Eye (tissue), 1 donor: Measurements from ENCODE around the gene UBALD2.
"Not testable (repeated sequence)": the region's sequence is repeated elsewhere in the genome, so short reads cannot be mapped to it uniquely, and the experiment has no call there.

ENCODE experiments used
- DNase-seq: peaks from one replicate; pipeline ENCODE4 v3.0.0-alpha.2; 2015

The UBALD2 gene

GRCh38 chr17:76278268-76278908 is 13.2 kb downstream of the UBALD2 start:
- DNase-seq, result no peak

GRCh38 chr17:76278952-76279741 is 14.0 kb downstream of the UBALD2 start:
- peak; percentile 93 for DNase-seq

- no peak for DNase-seq
Observed at GRCh38 chr17:76279742-76280287, 14.7 kb downstream of the UBALD2 start.

GRCh38 chr17:76280650-76281049 is 15.5 kb downstream of the UBALD2 start:
- DNase-seq, result no peak

- DNase-seq, result no peak
Observed at GRCh38 chr17:76281573-76282371, 16.6 kb downstream of the UBALD2 start.

- no peak for DNase-seq
Observed at GRCh38 chr17:76292567-76292966, 27.4 kb downstream of the UBALD2 start.

GRCh38 chr17:76293106-76293505 is 28.0 kb downstream of the UBALD2 start:
- no peak for DNase-seq

GRCh38 chr17:76296186-76296585 is 31.0 kb downstream of the UBALD2 start:
- DNase-seq, result no peak

GRCh38 chr17:76296889-76297288 is 31.7 kb downstream of the UBALD2 start:
- DNase-seq, result no peak

- no peak for DNase-seq
Observed at GRCh38 chr17:76297436-76297835, 32.3 kb downstream of the UBALD2 start.

GRCh38 chr17:76304226-76305134 is 39.3 kb downstream of the UBALD2 start:
- DNase-seq, result peak; percentile 27

GRCh38 chr17:76305135-76305454 is 39.9 kb downstream of the UBALD2 start:
- not testable (repeated sequence) for DNase-seq

GRCh38 chr17:76307299-76307965 is 42.3 kb downstream of the UBALD2 start:
- no peak for DNase-seq

- DNase-seq, result no peak
Observed at GRCh38 chr17:76307966-76308338, 42.8 kb downstream of the UBALD2 start, which contains the start of gene QRICH2. QRICH2 (minus strand) TSS chr17:76308276; CDS start chr17:76307998, 278 bp downstream.

- DNase-seq, result no peak
Observed at GRCh38 chr17:76309461-76309860, 44.3 kb downstream of the UBALD2 start.

GRCh38 chr17:76312735-76313134 is 47.6 kb downstream of the UBALD2 start:
- DNase-seq, result no peak

GRCh38 chr17:76314392-76315227 is 49.5 kb downstream of the UBALD2 start:
- DNase-seq, result no peak

- DNase-seq, result no peak
Observed at GRCh38 chr17:76317535-76317934, 52.4 kb downstream of the UBALD2 start.

- no peak for DNase-seq
Observed at GRCh38 chr17:76318586-76318985, 53.4 kb downstream of the UBALD2 start.
